GM19468 (cell line): Measurements from ENCODE around the gene TMEM106C.
A peak's percentile ranks its signal among the peaks of the same experiment; 100 is the strongest.

Experiments used
- ATAC-seq: cut with Tn5 transposase; IDR thresholded peaks from one replicate; pipeline ENCODE4 v1.9.1; 2021; ENCODE audit warnings: mild to moderate bottlenecking, moderate library complexity, moderate number of reproducible peaks; ENCODE audit not compliant: unreplicated experiment; ENCODE audit errors: extremely low read depth

Gene TMEM106C, protein sequence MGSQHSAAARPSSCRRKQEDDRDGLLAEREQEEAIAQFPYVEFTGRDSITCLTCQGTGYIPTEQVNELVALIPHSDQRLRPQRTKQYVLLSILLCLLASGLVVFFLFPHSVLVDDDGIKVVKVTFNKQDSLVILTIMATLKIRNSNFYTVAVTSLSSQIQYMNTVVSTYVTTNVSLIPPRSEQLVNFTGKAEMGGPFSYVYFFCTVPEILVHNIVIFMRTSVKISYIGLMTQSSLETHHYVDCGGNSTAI

DNA sequence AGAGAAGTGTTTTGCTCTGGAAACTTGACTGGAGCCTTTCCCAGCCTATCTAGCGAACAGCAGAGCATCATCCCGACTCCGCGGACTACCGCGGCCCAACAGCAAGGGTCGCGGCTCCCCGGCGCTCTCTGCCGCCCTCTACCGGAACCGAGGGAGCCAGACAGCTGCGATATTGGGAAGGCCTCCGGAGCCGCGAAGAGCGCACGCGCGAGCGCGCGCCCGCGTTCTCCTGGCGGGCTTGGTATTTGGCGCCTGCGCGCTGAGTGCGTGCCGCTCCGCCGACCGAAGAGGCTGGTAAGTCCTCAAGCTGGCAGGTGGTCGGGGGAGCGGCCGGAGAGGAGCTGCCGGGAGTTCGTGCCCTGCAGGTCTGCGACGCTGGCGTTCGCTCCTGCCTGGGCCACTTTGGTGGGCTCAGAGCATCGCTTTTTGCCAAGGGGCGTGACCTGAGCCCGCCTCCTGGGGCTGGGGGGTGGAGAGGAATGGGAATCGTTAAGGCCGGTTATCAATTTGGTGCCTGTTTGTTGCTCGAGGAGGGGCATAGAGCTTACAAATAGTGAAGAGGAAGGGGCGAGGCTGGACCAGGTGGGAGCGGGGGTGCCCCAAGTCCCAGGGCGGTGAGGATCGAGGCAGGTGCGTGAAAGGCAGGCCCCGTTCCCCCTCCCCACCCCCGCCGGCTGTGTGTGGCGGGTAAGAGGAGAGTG is at the start of gene TMEM106C:
TSS of gene TMEM106C (plus strand) at position 257 of the 701 bp plus-strand sequence. CDS start 641 bp downstream, outside the sequence.
- ATAC-seq: peak; percentile 94

- ATAC-seq: no peak
Measured at GRCh38 chr12:47920913-47921312, 42.5 kb upstream of the TMEM106C start.

DNA sequence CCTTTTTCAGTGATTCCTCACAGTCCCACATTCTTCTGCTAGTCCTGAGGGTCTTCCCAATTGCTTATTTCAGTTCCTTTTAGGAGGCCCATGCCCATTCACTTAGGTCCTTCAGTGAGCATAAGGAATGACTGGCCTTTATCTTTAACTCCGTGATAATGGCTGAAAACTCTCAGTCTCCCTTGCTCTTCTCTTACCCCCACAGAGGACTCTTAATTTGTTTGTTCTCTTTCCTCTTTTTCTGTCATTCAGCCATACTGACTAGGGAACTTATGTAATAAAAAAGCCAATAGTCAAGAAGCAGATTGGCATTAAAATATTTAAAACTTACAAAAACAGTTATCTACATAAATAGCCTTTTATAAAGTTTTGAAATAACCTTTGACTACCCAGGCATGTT is 41.5 kb upstream of the TMEM106C start:
- ATAC-seq: no peak

DNA sequence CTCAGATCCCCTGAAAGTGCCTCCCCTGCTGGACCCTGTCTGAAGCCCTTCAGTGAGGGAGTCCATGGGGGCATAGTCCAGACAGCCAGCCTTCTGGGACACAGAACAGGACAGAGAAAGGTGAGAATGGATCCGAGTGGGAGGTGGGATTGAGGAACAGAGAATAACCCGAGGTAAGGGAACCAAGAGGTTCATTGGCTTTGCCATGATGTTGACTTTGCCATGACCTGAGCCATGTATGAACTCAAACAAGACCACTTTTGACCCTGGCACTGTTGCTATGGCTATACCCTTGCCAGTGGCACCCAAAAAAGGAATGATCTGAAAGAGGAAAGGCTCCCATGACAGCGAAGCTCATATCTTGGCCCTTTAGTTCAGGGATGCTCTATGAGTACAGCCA is 36.0 kb upstream of the TMEM106C start:
- no peak for ATAC-seq

GRCh38 chr12:47930634-47931033 is 32.8 kb upstream of the TMEM106C start:
- ATAC-seq: no peak

GRCh38 chr12:47931187-47931586 is 32.2 kb upstream of the TMEM106C start:
- ATAC-seq: no peak

DNA sequence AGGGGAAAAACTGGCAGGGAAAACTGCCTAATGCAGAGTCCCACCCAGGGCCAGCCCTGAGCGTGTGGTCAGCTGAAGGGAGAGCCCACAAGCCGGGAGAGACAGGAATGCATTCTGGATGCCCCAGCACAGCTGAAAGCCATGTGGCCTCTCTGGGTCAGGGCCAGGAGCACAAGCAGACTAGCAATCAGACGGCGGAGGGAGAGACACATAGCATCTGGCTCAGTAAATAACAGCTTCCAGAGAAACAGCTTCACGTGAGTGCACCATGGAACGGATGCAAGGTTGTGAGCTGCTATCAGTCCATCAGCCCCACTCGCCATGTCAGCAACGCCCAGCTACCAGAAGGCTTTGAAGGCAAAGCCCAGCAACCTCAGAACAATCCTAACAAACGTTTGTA is 28.2 kb upstream of the TMEM106C start:
- ATAC-seq: no peak

GRCh38 chr12:47938093-47938492 is 25.3 kb upstream of the TMEM106C start:
- ATAC-seq: no peak

GRCh38 chr12:47938594-47938993 is 24.8 kb upstream of the TMEM106C start:
- ATAC-seq: no peak

DNA sequence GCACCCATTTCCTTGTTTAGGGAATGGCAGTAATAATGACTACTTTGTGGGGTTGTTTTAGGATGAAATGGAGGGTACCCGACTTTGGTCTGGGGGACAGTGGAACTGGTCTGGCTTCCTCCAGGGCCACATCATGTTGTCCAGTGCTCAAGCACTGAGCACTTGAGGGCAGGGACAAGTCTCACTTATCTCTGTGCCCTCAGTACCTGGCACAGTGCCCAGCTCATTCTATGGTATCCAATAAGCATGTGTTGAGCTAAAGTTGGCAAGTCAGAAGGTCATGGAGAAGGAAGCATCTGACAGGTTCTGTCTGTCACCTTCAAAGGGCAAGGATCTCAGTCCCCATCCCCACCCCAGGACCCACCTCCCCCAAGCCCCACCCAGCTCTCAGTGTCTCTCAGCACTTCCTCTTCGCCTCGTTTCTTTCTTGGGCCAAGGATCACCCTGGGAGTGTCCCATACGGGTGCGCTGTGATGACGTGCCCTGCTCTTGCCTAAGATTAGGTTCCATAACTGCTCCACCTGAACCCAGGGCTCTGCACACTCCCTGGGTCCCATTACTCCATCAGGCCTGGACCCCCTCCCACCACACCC is 24.3 kb upstream of the TMEM106C start:
- ATAC-seq: no peak

DNA sequence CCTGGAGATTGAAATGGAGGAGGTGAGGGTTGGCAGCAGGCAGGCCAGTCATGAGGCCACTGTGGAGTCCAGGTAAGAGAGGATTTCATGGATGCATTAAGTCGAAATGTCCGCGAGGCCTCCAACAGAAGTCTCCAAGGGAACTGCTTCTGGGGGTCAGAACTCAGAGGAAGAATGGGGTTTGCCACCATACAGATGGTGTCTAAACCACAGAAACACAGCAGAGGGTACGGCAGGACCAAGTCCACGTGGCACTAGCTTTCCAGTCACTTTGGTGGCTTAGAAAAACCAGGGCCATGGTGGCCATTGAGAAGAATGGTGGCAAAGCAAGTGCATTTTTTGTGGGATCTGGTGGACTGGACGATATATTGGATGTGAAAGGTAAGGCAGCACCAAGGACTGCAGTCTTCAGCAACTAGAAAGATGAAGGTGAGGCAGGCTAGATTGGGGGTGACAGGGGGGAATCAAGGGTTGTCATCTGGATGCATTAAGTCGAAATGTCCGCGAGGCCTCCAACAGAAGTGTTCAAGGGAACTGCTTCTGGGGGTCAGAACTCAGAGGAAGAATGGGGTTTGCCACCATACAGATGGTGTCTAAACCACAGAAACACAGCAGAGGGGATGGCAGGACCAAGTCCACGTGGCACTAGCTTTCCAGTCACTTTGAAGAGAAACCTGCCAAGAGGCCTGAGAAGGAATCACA is 22.5 kb upstream of the TMEM106C start:
- ATAC-seq: no peak

GRCh38 chr12:47941475-47941780 is 22.0 kb upstream of the TMEM106C start:
- ATAC-seq: no peak

GRCh38 chr12:47941871-47942613 is 21.4 kb upstream of the TMEM106C start:
- no peak for ATAC-seq

DNA sequence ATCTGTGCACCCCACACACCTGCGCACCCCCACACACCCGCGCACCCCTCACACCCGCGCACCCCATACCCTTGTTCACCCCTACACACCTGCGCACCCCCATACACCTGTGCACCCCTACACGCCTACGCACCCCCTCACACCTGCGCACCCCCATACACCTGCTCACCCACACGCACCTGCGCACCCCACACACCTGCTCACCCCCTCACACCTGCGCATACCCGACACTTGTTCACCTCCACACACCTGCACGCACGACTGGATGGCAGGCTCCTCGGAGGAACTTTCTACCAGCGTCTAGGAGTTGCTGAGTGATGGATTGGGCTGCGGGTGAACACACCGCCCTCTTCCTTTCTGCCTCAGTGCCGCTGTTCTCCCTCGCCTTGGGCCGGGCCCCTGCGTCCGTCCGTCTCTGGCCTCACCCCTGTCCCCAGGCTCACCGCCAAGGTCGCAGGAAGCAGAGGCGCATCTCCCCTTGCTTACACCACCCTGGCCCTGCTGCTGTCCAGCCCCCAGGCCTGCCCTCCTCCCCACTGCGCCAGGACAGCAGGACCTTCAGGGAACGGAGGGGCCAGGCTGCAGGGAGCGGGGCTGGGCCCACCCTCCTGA is 20.7 kb upstream of the TMEM106C start:
- ATAC-seq: no peak

GRCh38 chr12:47943623-47944340 is 19.6 kb upstream of the TMEM106C start:
- ATAC-seq: no peak

DNA sequence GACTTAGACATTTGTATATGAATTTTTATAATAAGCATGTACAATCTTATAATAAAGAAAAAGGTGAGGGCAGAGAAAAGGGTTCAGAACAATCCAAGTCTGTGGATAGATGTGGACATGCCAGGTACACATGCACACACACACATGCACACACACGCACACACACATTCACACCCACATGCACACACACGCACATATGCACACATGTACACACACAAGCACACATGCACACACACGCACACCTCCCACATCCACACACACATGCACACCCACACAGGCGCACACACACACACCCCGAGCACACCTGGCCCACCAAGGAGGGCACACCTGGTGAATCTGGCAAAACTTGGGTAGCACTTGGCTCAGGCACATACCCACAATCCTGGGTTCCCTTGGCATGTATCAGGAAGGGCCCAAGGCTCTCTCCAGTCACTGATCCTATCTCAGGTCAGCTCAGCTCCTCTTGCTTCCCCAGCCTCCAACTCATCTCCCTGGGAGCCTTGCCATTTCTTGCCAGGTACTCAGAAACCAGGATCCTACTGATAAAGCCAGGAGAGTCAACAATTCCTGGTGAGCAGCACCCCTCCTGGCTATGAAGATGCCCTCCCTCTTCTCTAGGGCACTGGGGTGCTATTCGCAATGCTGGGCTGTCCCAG is 18.6 kb upstream of the TMEM106C start:
- ATAC-seq: no peak

- ATAC-seq: no peak
Measured at GRCh38 chr12:47945341-47945728, 18.1 kb upstream of the TMEM106C start.

DNA sequence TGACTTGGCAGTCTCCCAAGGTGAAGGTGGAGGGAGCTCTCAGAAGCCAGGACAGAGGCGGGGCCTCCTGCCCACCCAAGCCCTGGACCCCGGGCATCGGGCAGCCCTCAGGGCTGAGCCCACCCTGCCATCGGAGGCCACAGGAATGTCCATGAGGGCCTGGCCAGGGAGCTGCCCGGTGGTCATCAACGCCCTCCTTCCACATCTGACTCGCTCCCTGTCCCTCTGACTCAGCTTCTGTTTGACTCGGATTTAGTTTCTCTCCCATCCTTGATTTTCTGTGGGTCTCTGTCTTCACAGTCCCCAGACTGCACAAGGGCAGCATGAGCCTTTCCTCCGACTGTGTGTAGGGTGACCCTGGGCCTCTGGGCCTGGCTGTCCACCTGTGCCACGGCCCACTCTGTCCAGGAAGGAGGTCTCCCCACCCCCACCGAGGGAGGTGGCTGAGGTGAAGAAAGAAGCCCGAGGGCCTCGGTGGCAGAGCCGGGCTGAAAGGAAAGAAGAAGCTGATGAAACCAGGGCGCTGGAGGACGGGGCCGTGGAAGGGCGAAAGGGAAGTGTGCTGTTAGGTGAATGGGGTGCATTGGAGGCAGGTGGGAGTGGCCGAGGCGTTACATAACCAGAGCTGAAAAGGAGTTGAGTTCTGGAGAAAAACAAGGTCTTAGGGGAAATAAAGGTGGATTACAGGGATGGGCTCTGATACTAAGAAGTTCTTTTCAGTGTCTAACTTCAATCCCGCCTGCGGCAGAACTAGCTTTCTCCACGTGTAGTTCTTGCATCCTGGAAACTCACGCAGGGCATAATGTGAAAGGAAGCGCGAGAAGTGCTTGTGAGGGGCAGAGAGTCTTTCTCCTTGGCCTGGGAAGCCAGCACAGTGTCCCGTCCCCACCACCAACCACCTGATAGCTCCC is 16.7 kb upstream of the TMEM106C start:
- no peak for ATAC-seq
